ENCODE data around the gene ELMO1.

The ELMO1 gene

DNA sequence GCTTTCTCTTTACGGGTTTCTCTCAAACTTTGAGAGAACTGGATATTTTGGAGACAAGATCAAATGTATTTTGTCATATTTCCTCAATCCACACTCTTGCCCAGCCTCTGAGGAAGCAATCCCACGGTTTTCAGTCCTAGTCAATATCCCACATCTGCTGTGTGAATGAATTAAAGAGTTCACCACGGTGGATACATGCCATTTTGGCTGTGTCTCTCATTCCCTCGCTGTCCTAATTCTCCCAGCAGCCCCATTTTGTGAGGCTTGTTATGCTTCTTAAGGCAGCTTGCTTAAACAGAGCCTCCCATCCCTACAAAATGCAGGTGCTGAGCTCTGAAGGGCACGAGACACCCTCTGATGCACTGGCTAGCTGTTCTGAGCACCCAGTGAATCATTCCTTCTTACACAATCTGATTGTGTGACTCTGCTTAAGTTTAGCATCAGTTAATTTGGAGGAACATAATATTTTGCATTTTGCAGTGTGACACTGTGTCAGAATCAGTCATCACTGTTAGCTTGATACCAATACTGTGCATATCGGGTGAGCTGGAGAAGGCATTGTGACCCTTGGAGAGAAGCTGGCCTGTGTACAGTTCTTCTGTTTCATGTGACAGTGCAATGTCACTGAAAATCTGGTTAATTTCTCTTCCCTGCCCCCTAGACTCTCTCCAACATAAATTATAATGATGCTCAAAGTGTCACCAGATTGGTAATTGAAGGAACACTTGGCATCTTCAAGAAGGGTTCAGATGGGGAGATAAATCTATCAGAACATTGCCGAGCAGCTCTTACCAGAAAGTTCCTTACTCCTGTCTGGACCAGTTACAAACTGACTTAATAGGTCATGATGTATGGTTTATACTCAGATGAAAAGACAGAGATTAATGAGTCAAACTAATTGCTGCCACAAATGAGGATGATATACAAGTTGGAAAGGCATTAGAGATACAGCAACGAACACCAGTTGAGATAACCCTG is 620.6 kb downstream of the ELMO1 start:
- Histone ChIP-seq H3K4me3 (ENCODE audit: low read length) (no peak overlapping the region), H2AFZ (ENCODE audit: low read depth, low read length) (no peak overlapping the region), H3K9me3 (ENCODE audit: low read length) (peaks cover 4% of the 10 kb centered on the region), H3K4me1 (ENCODE audit: insufficient read depth, low read length) (peaks cover 5% of the 10 kb centered on the region), H3K36me3 (ENCODE audit: insufficient read depth, low read length) (no peaks in the 10 kb centered on the region), H3K27me3 (ENCODE audit: insufficient read depth, low read length) (no peaks in the 10 kb centered on the region)

DNA sequence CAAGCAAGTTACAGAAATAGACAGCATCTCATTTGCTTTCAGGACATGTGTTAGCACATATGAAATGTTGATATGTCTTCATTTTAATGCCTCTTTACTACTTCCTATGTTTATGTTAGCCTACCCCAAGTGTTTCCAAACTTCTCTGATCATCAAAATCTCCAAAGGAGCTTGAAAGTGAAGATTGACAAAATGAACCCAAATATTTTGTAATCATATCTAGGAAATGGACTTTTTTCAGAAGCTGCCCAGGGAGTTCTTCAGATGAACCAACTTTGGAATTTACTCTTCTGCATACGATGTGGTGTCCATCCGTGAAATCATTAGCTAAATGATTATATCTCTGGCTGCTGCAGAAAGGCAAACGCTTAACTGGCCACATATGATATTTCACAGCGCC is 623.2 kb downstream of the ELMO1 start:
- no peak overlapping the region for H3K4me3 ChIP-seq (ENCODE audit: low read length)

DNA sequence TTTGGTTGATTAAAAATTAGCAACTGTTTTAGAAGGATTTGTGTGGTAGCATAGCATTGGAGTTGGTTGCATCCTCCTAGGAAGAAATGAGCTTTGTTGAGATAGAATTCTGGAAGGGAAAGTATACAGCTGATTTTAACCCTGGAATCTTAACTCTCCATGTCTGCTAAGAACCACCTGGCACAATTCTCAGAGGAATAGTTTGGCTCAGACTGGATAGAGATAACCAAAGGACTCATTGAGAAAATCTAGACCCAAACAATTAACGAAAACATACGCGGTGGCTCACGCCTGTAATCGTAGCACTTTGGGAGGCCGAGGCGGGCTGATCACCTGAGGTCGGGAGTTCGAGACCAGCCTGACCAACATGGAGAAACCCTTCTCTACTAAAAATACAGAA is 625.3 kb downstream of the ELMO1 start:
- Histone ChIP-seq H3K36me3 (ENCODE audit: insufficient read depth, low read length) (no peaks in the 10 kb centered on the region), H3K4me3 (ENCODE audit: low read length) (no peak overlapping the region), H3K9me3 (ENCODE audit: low read length) (no peaks in the 10 kb centered on the region), H3K4me1 (ENCODE audit: insufficient read depth, low read length) (no peaks in the 10 kb centered on the region), H2AFZ (ENCODE audit: low read depth, low read length) (no peak overlapping the region), H3K27me3 (ENCODE audit: insufficient read depth, low read length) (no peaks in the 10 kb centered on the region)

More for the DNA sequence above, 623.2 kb downstream of the ELMO1 start:
- Histone ChIP-seq H3K4me1 (ENCODE audit: insufficient read depth, low read length) (no peaks in the 10 kb centered on the region), H2AFZ (ENCODE audit: low read depth, low read length) (no peak overlapping the region), H3K27me3 (ENCODE audit: insufficient read depth, low read length) (no peaks in the 10 kb centered on the region), H3K36me3 (ENCODE audit: insufficient read depth, low read length) (no peaks in the 10 kb centered on the region), H3K9me3 (ENCODE audit: low read length) (no peaks in the 10 kb centered on the region)

DNA sequence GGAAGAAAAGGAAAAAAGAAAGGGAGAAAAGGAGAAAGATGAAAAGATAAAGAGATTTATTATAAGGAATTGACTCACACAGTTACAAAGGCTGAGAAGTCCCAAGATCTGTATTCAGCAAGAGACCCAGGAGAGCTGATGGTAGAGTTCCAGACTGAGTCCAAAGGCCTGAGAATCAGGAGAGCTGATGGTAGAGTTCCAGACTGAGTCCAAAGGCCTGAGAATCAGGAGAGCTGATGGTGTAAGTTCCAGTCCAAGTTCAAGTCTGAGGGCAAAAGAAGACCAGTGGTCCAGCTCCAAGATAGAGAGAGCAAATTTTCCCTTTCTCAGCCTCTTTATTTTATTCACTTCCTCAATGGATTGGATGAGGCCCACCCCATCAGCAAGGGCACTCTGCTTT is 627.0 kb downstream of the ELMO1 start:
- no peaks in the 10 kb centered on the region for H3K4me1 ChIP-seq (ENCODE audit: insufficient read depth, low read length)
- H3K36me3 ChIP-seq (ENCODE audit: insufficient read depth, low read length) = no peaks in the 10 kb centered on the region
- H2AFZ ChIP-seq (ENCODE audit: low read depth, low read length) = no peak overlapping the region
- H3K27me3 ChIP-seq (ENCODE audit: insufficient read depth, low read length) = no peaks in the 10 kb centered on the region
- no peak overlapping the region for H3K4me3 ChIP-seq (ENCODE audit: low read length)
- H3K9me3 ChIP-seq (ENCODE audit: low read length) = no peaks in the 10 kb centered on the region

DNA sequence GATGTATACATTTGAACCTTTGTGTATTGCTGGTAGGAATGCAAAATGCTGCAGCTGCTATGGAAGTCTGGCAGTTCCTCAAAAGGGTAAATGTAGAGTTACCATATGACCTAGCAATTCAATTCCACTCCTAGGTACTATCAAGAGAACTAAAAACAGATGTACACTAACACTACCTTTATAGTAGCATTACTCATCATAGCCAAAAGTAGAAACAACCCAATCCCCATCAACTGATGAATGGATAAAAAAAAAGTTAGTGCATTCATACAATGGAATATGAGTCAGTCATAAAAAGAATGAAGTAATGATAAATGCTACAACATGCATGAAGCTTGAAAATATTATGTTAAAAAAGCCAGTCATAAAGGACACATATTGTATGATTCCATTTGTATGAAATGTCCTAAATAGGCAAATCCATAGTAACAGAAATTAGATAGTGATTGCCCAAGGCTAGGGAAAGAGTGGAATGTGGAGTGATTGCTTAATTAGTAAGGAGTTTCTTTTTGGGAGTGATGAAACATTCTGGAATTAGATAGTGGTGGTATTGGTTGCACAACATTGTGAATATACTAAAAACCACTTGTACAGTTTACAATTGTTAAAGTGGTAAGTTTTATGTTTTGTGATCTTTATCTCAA is 628.0 kb downstream of the ELMO1 start:
- Histone ChIP-seq H3K27me3 (ENCODE audit: insufficient read depth, low read length) (no peaks in the 10 kb centered on the region), H3K4me1 (ENCODE audit: insufficient read depth, low read length) (no peaks in the 10 kb centered on the region), H3K4me3 (ENCODE audit: low read length) (no peak overlapping the region), H2AFZ (ENCODE audit: low read depth, low read length) (no peak overlapping the region), H3K36me3 (ENCODE audit: insufficient read depth, low read length) (no peaks in the 10 kb centered on the region), H3K9me3 (ENCODE audit: low read length) (no peaks in the 10 kb centered on the region)

DNA sequence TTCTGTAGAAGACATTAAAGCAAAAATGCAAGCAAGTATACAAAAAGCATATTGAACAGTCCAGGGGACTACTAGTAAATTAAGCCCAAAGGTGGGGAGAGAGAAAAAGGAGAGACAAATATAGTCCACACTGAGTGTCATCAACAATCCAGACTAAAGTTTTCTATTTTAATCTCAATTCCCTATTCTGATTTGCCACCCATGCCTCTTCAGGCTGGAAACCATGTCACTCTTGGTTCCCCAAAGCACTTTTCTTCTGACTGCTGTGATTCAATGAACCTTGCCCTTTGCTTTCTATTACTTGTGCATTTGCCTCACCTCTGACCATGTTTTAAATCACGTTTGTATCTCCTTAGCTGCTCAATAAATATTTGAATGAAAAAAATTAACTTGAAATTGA is 629.0 kb downstream of the ELMO1 start:
- Histone ChIP-seq H3K9me3 (ENCODE audit: low read length) (no peaks in the 10 kb centered on the region), H3K27me3 (ENCODE audit: insufficient read depth, low read length) (no peaks in the 10 kb centered on the region), H2AFZ (ENCODE audit: low read depth, low read length) (no peak overlapping the region), H3K4me1 (ENCODE audit: insufficient read depth, low read length) (no peaks in the 10 kb centered on the region), H3K4me3 (ENCODE audit: low read length) (no peak overlapping the region), H3K36me3 (ENCODE audit: insufficient read depth, low read length) (no peaks in the 10 kb centered on the region)

DNA sequence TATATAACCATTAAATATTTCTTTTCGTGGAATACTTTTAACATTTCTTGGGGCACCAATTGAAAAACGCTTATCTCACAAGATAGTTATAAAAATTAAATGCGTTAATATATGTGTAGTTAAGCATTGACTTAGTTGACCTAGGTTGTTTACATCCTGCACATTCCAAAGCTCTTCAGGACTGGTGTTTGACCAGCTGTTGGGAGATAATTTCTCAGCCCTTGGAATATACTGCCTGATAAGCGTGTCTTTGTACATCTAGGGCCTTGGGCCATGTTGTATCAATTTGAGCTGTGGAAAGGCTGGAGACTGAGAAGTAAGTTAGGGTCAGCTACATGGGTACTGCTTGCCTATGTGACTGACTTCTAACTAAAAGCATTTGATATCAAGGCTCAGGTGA is 634.4 kb downstream of the ELMO1 start:
- H3K4me1 ChIP-seq (ENCODE audit: insufficient read depth, low read length) = no peaks in the 10 kb centered on the region
- no peak overlapping the region for H2AFZ ChIP-seq (ENCODE audit: low read depth, low read length)
- H3K9me3 ChIP-seq (ENCODE audit: low read length) = no peaks in the 10 kb centered on the region
- no peaks in the 10 kb centered on the region for H3K27me3 ChIP-seq (ENCODE audit: insufficient read depth, low read length)
- no peak overlapping the region for H3K4me3 ChIP-seq (ENCODE audit: low read length)
- H3K36me3 ChIP-seq (ENCODE audit: insufficient read depth, low read length) = no peaks in the 10 kb centered on the region

DNA sequence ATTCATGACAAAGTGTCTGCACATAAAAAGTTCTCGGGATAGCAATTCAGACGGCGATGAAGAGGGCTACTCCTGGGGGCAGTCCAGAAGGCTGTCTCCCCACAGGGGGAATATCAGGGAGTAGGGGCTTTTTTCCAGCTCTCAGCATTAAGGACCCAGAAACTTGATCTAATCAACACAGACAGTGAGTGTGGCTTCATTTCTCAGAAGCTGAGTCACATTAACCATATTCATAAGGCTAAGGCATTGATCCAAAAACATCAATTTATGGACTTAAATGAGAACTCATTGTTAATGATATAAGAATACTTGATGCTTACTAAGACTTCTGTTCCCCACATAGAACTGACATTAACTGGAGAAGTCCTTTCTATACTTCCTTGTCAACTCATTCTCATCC is 636.9 kb downstream of the ELMO1 start:
- Histone ChIP-seq H3K36me3 (ENCODE audit: insufficient read depth, low read length) (no peaks in the 10 kb centered on the region), H3K4me3 (ENCODE audit: low read length) (no peak overlapping the region), H3K9me3 (ENCODE audit: low read length) (no peaks in the 10 kb centered on the region), H3K27me3 (ENCODE audit: insufficient read depth, low read length) (no peaks in the 10 kb centered on the region), H3K4me1 (ENCODE audit: insufficient read depth, low read length) (no peaks in the 10 kb centered on the region), H2AFZ (ENCODE audit: low read depth, low read length) (no peak overlapping the region)

DNA sequence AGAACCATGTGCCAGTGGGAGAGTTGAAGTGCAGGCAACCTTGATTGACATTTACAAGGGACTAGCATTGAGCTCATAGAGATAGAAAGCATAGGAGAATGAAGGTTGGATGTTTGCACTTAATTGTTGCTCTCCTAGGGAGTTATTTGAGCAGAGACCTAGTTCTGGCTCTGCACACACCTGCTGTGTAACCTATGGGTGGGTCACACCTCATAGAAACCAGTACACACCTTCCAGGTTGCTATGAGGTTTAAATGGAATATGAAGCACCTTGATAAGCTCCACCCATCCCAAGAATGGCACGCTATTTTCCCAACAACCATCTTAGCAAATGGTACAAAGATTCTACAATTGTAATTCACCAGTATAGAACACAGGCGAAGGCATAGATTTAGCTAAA is 638.2 kb downstream of the ELMO1 start:
- Histone ChIP-seq H3K36me3 (ENCODE audit: insufficient read depth, low read length) (no peaks in the 10 kb centered on the region), H3K27me3 (ENCODE audit: insufficient read depth, low read length) (no peaks in the 10 kb centered on the region), H3K9me3 (ENCODE audit: low read length) (no peaks in the 10 kb centered on the region), H3K4me3 (ENCODE audit: low read length) (no peak overlapping the region), H3K4me1 (ENCODE audit: insufficient read depth, low read length) (peaks cover 4% of the 10 kb centered on the region), H2AFZ (ENCODE audit: low read depth, low read length) (no peak overlapping the region)

DNA sequence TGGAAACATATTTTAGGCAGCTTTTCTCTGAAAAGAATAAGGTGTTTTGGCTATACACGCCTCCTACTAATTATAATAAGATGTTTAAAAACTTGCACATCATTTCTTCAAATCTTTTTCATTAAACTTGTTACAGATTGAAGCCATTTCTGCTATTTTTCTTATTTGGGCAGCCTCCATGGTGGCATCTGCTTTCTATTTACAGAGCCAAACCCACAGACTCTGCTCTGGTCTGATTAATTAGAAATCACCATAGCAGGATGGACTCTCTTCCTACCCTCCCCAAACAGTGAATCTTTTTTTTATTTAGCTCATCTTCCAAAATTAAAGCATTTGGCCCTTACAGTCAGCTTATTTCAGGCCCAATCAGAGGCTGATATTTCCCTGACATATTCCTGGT is 638.6 kb downstream of the ELMO1 start:
- no peak overlapping the region for H3K4me3 ChIP-seq (ENCODE audit: low read length)

DNA sequence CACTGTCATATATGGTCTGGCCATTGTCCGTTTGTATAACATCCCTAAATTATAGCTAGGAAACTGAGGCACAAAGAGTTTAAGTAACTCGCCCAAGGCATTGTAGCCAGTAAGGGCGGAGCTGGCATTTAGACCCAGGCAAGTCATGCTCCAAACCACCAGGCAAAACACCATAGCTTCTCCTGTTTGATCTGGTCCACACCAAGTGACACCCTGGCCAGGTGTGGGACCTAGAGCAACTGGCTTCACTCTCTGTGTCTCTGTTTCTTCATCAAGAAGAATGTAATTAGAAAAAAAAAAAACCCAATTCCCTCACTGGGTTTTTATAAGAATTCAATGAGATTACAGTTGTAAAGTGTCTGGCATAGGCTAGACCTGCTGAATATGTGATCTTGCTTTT is 639.2 kb downstream of the ELMO1 start:
- Histone ChIP-seq H3K9me3 (ENCODE audit: low read length) (no peaks in the 10 kb centered on the region), H3K4me1 (ENCODE audit: insufficient read depth, low read length) (peaks cover 4% of the 10 kb centered on the region), H2AFZ (ENCODE audit: low read depth, low read length) (no peak overlapping the region)

More for the DNA sequence above, 638.6 kb downstream of the ELMO1 start:
- Histone ChIP-seq H3K36me3 (ENCODE audit: insufficient read depth, low read length) (no peaks in the 10 kb centered on the region), H3K4me1 (ENCODE audit: insufficient read depth, low read length) (peaks cover 4% of the 10 kb centered on the region), H3K27me3 (ENCODE audit: insufficient read depth, low read length) (no peaks in the 10 kb centered on the region), H2AFZ (ENCODE audit: low read depth, low read length) (no peak overlapping the region), H3K9me3 (ENCODE audit: low read length) (no peaks in the 10 kb centered on the region)

DNA sequence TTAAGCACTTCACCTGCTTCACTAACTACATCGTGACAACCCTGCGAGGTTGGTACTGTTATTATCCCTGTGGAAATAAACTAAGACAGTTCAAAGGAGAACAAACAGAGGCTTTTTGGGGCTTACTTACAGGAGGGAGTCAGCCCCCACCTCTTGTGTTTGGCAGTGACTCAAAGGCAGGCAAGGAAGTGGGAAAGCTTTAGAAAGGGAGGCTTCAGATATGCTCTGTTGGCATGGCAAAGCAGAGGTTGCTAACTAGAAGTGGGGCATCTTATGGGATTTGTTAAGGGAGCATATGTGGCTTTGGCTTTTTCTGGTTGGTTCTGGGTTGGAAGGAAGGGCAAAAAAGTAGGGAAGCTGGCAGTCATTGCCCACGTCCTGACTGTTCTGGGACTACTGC is 639.6 kb downstream of the ELMO1 start:
- H2AFZ ChIP-seq (ENCODE audit: low read depth, low read length) = no peak overlapping the region

More for the DNA sequence above, 639.2 kb downstream of the ELMO1 start:
- Histone ChIP-seq H3K4me3 (ENCODE audit: low read length) (no peak overlapping the region), H3K36me3 (ENCODE audit: insufficient read depth, low read length) (no peaks in the 10 kb centered on the region), H3K27me3 (ENCODE audit: insufficient read depth, low read length) (no peaks in the 10 kb centered on the region)

DNA sequence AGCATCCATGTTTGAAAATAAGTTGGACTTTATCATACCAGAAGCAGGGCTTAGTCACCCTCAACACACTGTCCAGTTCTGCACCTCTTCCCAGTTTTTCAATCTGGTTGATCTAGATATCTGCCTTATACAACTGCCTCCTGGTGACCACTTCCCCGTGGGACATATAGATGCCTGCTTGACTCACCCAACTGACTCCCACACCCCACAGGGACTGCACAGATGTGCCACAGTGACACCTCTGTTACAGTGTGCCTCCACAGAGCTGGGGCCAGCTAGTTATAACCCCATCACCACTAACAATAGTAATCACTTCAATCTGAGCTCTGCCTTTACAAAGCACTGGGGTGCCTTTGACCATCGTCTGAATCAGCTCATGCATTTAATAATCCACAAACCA is 641.8 kb downstream of the ELMO1 start:
- Histone ChIP-seq H3K9me3 (ENCODE audit: low read length) (no peaks in the 10 kb centered on the region), H3K4me1 (ENCODE audit: insufficient read depth, low read length) (peaks cover 4% of the 10 kb centered on the region), H3K4me3 (ENCODE audit: low read length) (no peak overlapping the region), H3K27me3 (ENCODE audit: insufficient read depth, low read length) (no peaks in the 10 kb centered on the region), H2AFZ (ENCODE audit: low read depth, low read length) (no peak overlapping the region), H3K36me3 (ENCODE audit: insufficient read depth, low read length) (no peaks in the 10 kb centered on the region)

More for the DNA sequence above, 639.6 kb downstream of the ELMO1 start:
- Histone ChIP-seq H3K4me1 (ENCODE audit: insufficient read depth, low read length) (peaks cover 4% of the 10 kb centered on the region), H3K4me3 (ENCODE audit: low read length) (no peak overlapping the region), H3K9me3 (ENCODE audit: low read length) (no peaks in the 10 kb centered on the region), H3K36me3 (ENCODE audit: insufficient read depth, low read length) (no peaks in the 10 kb centered on the region), H3K27me3 (ENCODE audit: insufficient read depth, low read length) (no peaks in the 10 kb centered on the region)
